K562 (cell line): ENCODE results near the gene KCNH2. TPM values are rescaled to one million over a fixed set of nuclear protein-coding genes. Genes with fewer than 3 reads are reported as not detected.
A peak's percentile ranks its signal among the peaks of the same experiment; 100 is the strongest.

Experiments
- AFF4 ChIP-seq: sonication (generic); formaldehyde crosslinking; IDR thresholded peaks from 2 replicates; pipeline ENCODE4 v1.8.0; 2023; ENCODE audit warnings: mild to moderate bottlenecking, missing genetic modification reagents
- ARHGAP35 ChIP-seq: fragments of 450-650 bp; IDR thresholded peaks from 2 replicates; pipeline ENCODE4 v1.6.1; 2018; ENCODE audit not compliant: partially characterized antibody
- GABPB1 ChIP-seq: sonication (generic); formaldehyde crosslinking; IDR thresholded peaks from 2 replicates; pipeline ENCODE4 v1.8.0; 2022; ENCODE audit warnings: mild to moderate bottlenecking, missing genetic modification reagents
- GTF2E2 ChIP-seq: fragments of 200-800 bp; sonication (Bioruptor generic); IDR thresholded peaks from 2 replicates; pipeline ENCODE4 v1.6.1; 2016; ENCODE audit warnings: missing genetic modification characterization, missing compliant biosample characterization
- HMGN3 ChIP-seq: IDR thresholded peaks from 2 replicates; pipeline ENCODE4 v1.6.1; 2011; ENCODE audit warnings: borderline replicate concordance, low read depth, mild to moderate bottlenecking, mixed read lengths, low read length; ENCODE audit not compliant: insufficient read length; ENCODE audit errors: extremely low read depth
- KLF10 ChIP-seq: fragments of 250-450 bp; sonication (Bioruptor Pico); IDR thresholded peaks from 2 replicates; pipeline ENCODE4 v1.6.1; 2021; ENCODE audit warnings: matching md5 sums
- MCM5 ChIP-seq: fragments of 450-650 bp; IDR thresholded peaks from 2 replicates; pipeline ENCODE4 v1.6.1; 2016; ENCODE audit warnings: low read depth
- NFRKB ChIP-seq: fragments of 450-650 bp; IDR thresholded peaks from 2 replicates; pipeline ENCODE4 v1.6.1; 2016; ENCODE audit warnings: low read depth
- NFYB ChIP-seq: IDR thresholded peaks from 2 replicates; pipeline ENCODE4 v1.6.1; 2011; ENCODE audit warnings: mild to moderate bottlenecking, moderate library complexity; ENCODE audit not compliant: insufficient read length; ENCODE audit errors: extremely low read depth
- TFAM ChIP-seq: fragments of 250-450 bp; sonication (Bioruptor Pico); conservative IDR thresholded peaks from 2 replicates; pipeline ENCODE4 v1.5.0; 2021; ENCODE audit warnings: mild to moderate bottlenecking, moderate library complexity
- THRA ChIP-seq: fragments of 450-650 bp; IDR thresholded peaks from 2 replicates; pipeline ENCODE4 v1.6.1; 2017; ENCODE audit warnings: mild to moderate bottlenecking, moderate library complexity
- ZKSCAN3 ChIP-seq: fragments of 250-450 bp; sonication (Bioruptor Pico); IDR thresholded peaks from 2 replicates; pipeline ENCODE4 v1.4.0; 2020
- ZNF407 ChIP-seq: fragments of 450-650 bp; IDR thresholded peaks from 2 replicates; pipeline ENCODE4 v1.6.1; 2016; ENCODE audit warnings: low read depth
- ZNF696 ChIP-seq: fragments of 250-450 bp; sonication (Bioruptor Pico); conservative IDR thresholded peaks from 2 replicates; pipeline ENCODE4 v1.4.0; 2020; ENCODE audit warnings: mild to moderate bottlenecking, moderate library complexity
- polyA plus RNA-seq, 8 experiments: library from polyadenylated mRNA; depleted of rRNA in 4 of 8; stranded (reverse) in 5 of 8; unstranded in 3 of 8; fragments of >200 nt; fragmentation: Nextera tagmentation in 2 of 8; fragmentation: Illumina TruSeq in 1 of 8; extraction: Ambion mirVana in 2 of 8; extraction: Trizol in 1 of 8; gene quantifications; 2 replicates each; pipeline versions ENCODE4 v1.2.1 to v1.2.3, GENCODE V29; 2011 to 2014; ENCODE audit warnings: inconsistent platforms in 1 of 8, missing spikeins in 1 of 8
- total RNA-seq, 7 experiments: library from RNA; depleted of rRNA in 6 of 7; stranded (reverse); fragments of >200 nt in 6 of 7; fragmentation: Illumina TruSeq in 2 of 7; extraction: Trizol in 2 of 7; gene quantifications; 2 replicates each; pipeline versions ENCODE4 v1.2.1 to v1.2.3, GENCODE V29; 2011 to 2021; ENCODE audit warnings: low replicate concordance in 1 of 7

Gene KCNH2
- total and polyA plus RNA-seq, 9 of the 15 experiments (the other 6 are each of a cell fraction or from before 2014, with no cell fraction given) = 18.1 to 368 (median 218) TPM

- TF ChIP-seq ARHGAP35 (peak; percentile 30), ZNF696 (0 out of 2 replicates have a peak, but pooled peaks have one; percentile 39), ZKSCAN3 (CRISPR knock-in tag) (peak; percentile 22; the same call in 1 of the 2 replicates), AFF4 (no peak), NFRKB (peak; percentile 98), GTF2E2 (tag) (peak; percentile 92), GABPB1 (CRISPR knock-in tag) (peak; percentile 24; the same call in 1 of the 2 replicates), ZNF407 (no peak), MCM5 (no peak), NFYB (no peak), KLF10 (no peak), TFAM (no peak), THRA (no peak), HMGN3 (peak; percentile 89)
Measured at GRCh38 chr7:150959739-150960734, 18.1 kb downstream of the KCNH2 start (continued).
